GM19239 (cell line): ENCODE data around the gene VEGFA.

Experiments
- DNase-seq: peaks from one replicate; pipeline ENCODE4 v3.0.0; 2011; ENCODE audit warnings: low spot score; ENCODE audit not compliant: insufficient read length
- FAIRE-seq: peaks from 2 replicates; lab custom pipeline; 2011; peaks lifted over from hg19 to GRCh38; lab: Jason Lieb, UNC

VEGFA gene

DNA sequence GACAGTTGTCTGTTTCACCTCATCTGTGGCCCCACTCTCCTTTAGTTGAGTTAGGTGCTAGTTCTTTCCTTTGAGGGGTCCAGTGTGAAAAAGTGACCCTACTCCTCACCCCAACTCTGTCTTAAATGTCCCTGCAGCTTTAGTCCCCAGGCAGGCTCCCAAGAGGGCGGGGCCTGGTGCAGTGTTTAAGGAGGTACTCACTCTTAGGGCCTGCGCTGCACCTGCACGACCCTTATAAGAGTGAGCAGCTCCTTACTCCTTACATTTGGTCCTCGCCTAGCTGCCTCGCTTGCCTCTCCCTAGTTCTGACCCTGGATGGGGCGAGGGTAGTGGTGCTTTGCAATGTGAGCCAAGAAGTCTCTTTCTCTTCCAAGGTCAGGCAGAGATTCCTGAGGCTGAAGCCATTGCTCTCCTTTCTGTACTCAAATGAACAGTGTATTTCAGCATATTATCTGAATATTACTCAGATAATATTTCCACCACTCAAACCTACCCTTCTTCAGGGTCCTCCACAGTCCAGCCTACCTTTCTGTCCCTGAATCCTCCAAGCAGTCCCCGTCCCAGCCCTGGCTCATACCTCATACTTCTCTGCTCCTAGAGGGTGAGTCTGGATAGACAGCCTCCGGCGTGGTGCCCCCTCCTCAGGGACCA lies 11.9 kb upstream of the VEGFA start:
- no peak for FAIRE-seq
- no peak for DNase-seq

DNA sequence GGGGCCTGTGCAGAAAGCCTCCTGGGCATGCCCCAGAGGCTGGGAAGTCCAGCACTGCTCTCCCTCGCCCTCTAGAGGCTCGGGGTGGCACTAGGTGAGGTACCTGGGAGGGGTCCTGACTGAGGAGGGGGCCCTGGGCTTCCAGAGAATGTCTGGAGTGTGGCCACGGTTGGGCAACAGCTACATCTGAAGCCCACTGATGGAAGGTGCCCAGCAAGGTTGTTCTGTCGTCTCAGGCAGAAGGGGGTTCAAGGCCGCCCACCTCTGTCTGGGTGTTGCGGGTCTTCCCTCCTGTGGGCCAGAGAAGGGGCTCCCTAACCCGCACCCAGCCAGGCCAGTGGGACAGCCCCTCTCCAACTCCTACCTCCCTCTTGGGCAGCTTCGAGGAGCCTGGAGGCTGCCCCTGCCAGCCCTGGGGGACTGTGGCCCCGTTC lies 11.4 kb upstream of the VEGFA start:
- FAIRE-seq = no peak
- no peak for DNase-seq

DNA sequence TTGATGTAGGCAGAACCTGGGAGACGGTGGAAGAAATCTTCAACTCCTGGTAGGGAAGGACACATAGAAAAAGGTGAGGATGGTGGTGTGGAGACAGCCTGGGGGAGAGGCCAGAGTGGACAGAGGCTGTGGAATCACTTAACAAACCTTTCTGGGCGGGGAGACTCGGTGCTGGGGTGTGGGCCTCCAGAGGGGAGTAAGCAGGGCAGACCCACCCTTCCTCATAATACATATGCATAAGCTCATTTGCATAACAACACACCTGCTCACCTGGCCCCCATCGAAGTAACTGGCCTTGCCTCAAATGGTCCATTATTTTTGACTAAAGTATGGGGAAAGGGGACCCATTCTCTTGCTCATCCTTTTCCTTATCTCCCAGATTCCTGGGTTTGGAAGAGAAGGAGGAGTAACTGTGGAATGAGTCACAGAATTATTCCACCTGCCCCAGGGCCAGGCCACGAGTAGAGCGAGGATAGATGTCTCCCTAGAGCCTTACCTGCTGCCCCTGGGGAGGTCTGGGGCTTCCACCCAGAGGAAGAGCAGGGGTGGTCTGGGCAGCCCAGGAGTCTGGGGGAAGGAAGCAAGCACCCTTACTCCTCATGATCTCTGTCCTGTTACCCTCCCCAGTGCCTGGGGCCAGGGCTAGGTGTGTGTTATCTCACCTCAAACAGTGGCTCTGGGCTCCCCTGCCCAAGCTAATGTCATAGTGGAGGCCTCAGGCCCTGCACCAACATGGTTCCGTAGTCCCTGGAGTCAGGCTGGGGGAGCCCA lies 10.7 kb upstream of the VEGFA start:
- FAIRE-seq (no peak), DNase-seq (no peak)

DNA sequence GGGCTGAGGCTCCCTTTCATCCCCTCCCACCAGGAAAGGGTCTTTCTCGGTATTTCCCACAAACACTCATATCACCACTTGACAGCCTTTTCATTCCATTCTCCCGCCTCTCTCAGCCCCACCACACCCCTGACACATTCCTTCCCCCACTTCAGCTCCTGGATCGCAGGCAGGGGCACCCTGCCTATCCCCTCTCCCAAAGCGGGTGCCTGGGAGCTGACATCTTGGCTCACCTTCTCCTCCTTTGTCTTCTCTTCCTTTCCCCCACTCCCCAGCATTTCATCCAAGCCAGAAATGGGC lies 10.2 kb upstream of the VEGFA start:
- DNase-seq (no peak), FAIRE-seq (no peak)

DNA sequence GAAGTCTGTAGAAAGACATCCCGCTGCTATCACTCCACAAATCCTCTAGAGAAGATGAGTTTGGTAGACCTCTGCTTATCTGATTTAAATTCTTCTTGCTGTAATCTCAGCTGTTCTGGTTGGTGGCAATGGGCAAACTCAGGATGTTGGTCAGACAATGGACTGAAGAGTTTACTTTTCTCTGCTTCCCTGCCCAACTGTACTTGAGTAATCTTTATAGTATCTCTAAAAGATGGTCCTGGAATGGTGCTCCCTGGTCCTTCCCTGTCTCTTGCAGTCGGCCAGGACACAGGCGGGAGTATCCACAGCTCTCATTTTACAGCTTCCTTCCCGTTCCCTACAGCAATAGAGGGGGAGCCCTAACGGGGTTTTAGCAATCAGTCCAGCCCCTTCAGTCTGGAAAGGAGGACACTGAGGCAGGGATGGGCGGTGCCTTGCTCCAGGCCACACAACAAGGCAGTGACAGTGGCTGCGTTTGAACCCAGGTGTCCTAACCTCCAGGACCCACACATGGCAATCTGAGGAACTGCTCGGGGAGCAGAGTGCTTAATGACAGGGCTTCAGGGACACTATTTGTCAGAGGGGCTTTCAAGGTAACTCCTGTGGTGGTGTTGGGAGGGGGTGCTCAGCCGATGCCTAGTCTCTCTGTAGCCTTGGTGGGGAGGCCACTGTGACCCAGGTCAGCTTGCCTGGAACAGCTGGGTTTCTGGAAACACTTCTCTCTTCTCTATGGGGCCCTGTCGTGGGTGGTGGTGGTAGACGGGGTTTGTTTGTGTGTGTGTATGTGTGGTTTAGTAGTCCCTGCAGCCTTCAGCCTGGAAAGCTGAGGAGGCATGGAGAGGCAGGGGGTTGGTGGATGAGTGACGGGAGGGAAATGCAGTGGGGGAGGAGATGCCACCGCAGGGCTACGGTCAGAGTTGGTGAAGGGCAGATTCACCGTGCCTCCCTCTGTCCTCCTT lies 9.5 kb upstream of the VEGFA start:
- DNase-seq = no peak
- FAIRE-seq = no peak

DNA sequence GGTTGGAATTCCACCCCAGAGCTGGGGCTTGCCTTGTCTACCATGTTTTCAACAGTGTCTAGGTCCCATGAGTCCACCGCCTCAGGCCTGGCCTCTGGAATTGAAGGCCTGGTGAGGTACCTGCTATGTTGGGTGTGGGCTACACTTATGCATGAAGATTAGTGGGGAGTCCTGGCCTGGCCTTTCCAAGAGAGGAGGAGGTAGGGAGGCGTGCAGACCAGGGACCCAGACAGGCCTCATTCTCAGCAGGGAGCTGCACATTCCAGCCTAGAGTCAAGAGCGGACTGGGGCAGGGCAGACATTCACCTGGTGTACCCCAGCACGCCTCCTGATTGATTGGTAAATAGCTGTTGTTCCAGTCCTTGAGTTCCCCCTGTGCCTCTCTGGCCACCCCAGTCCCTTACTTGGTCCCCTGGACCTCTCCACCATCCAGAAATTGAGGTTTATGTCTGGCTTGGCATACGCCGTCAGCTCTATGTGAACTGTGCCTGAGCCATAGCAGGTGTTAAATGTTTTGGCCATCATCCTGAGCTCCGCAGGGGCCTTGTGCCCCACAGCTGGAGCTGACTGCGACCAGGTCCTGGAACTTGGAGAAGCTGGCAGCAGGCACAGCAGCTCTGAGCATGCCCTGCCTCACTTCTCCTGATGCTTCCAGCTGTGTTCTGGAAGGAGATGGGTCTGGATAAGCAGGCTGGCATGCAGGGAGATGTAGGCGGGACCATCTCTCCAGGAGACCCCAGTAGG lies 8.2 kb upstream of the VEGFA start:
- no peak for DNase-seq
- no peak for FAIRE-seq

DNA sequence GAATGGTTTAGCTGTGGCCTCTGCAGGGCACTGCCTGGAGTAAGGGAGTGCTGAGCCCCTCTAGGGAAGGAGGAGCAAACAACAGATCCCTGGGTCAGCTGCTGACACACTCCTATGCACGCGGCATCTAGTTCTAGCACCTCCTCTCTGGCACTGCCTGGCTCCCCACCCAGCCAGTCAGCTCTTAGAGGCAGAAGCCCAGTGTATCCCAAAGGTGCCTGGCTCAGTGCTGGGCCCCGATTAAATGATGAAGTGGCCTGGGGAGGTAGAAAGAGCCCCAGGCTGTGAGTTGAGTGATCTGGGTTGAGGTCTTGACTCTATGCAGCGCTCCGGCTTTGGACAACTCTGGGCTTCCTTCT lies 7.6 kb upstream of the VEGFA start:
- FAIRE-seq (no peak), DNase-seq (no peak)

DNA sequence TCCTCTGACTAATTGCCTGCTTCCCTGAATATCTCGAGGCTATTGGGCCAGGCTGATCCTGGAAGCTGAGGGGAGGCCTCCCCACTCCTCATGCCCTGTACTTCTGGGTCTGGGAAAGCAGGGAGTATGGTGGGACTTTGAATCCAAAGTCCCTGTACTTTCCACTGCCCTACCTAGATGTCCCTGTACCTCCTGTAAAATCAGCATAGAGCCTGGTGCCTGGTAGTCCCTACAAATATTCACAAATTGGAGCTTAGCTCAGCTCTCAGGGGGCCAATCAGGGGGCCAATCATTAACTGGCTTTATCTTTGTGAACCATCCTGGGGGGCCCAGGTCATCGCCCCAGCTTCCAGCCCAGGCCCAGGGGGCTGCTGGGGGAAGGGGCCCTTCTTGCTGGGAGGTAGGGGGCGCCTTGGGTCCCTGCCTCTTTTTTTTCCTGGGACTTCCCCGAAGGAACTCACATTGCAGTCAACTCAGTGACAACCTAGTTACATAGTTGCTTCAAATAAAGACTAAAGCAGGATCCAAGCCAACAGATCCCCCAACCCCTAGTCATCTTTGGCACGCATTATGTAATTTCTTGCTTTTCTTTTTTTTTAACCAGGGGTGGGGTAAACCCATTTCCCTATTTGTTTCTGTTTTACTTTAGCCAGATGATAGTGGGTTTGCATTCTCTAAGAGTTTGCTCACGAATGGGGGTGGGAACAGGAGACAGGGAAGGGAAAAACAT lies 6.9 kb upstream of the VEGFA start:
- DNase-seq (no peak), FAIRE-seq (no peak)

DNA sequence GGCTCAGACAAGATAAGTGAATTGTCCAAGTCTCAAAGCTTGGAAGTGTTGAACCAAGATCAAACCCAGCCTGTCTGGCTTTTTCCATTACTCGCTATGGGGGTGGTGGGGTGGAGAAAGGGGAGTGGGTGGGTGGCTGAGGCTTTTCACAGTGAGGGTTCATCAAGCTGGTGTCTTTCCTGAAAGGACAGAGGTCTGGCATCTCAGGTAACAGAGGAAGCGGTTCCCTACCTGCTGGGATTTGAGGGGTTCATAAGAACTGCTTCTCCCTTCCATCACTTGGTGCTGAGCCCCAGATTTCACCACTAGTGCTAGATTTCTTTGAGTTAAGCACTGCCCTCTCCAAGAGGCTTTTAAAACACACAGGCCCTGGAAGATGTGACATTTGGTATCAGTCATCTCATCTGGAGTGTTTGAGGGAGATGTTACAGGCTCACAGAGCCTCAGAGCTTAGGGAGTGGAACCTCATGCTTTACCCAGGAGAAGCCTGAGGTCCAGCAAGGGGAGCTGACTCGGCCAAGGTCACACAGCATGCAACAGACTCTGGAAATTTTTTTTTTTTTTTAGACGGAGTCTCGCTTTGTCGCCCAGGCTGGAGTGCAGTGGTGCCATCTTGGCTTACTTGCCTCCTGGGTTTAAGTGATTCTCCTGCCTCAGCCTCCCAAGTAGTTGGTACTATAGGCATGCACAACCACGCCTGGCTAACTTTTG lies 6.0 kb upstream of the VEGFA start:
- no peak for FAIRE-seq
- DNase-seq = no peak

DNA sequence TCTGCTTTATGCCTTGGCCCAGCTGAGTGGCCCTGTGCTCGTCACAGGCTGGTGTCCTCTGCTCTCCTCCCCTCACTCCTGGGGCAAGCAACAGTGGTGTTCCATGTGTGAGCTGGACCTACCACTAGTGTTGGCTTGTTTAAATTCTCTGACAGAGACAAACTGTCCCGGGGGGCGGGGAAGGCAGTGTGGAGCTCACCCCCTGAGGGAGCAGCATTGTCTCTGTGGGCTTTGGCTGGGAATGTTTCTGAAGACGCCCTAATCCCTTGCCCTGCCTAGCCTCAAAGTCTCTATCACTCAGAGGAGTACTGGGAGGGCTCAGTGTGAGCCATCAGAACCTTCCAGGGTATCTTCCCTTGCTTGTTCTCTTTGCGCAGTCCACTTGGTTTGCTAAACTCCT lies 5.2 kb upstream of the VEGFA start:
- no peak for FAIRE-seq
- DNase-seq = no peak

DNA sequence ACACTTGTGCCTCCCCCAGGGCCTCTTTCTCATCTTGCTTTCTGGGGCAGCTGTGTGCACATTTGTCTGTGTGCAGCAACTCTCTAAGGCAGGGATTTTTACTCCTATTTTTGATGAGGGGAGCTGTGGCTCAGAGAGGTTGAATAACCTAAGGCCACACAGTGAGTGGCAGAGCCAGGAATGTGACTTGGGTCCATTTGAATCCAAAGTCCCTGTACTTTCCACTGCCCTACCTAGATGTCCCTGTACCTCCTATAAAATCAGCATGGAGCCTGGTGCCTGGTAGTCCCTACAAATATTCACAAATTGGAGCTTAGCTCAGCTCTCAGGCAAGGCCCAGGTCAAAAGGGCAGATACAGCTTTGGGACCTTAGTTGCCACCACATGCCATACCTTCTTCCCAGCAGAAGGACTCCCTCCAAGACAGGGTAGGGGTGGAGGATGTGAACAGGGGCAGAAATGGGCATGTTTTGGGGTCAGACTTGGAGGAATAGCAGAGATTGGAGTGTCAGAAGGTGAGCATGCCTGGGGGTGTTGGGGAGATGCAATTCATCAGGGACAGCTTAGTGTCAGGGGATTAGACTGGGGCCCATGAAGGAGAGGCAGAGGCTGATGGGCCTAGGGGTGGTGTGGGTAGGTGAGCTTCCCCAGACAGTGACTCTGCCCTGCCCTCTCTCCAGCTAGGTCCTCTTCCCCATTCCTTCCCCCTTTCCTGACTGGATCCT lies 4.1 kb upstream of the VEGFA start:
- no peak for FAIRE-seq

DNA sequence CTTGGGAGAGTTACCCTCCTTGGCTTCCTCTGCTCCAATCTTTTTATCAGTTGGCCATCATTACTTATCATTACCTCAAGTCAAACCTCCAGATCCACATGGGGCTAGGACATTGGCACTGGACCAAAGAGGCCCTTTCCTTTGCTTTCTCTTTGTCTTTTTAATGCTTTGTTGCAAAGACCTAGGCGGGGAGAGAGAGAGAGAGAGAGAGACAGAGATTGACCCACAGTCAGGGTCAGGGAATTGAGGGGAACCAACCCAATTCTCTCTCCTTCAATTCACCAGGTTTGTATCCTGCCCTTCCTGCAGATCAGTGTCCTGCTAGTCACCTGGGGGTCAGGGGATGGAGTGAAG lies 3.5 kb upstream of the VEGFA start:
- FAIRE-seq = no peak
- DNase-seq = no peak

More for the DNA sequence above, 4.1 kb upstream of the VEGFA start:
- DNase-seq = no peak

DNA sequence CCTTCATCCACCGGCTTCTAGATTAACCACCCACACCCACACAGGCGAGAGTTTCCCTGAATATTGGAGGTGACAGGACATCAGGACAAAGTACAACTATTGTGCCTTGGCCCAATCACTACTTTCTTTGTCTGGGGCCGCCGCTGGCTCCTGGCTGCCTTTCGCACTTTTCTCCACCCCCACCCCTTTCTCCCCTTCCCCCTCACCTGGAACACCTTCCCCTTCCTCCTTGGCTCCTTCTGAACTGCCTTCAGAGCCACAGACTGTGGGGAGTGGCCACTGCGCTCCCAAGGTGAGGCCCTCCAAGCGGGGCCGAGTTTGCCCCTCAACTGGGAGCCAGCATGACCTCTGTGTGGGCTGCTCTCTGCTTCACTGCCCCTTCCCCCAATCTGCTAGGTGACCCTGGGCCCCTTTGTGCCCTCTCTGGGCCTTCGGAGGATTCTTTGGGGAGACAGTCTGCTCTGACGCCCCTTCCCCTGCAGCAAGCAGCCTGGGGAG lies 3.0 kb upstream of the VEGFA start:
- DNase-seq (no peak), FAIRE-seq (no peak)

DNA sequence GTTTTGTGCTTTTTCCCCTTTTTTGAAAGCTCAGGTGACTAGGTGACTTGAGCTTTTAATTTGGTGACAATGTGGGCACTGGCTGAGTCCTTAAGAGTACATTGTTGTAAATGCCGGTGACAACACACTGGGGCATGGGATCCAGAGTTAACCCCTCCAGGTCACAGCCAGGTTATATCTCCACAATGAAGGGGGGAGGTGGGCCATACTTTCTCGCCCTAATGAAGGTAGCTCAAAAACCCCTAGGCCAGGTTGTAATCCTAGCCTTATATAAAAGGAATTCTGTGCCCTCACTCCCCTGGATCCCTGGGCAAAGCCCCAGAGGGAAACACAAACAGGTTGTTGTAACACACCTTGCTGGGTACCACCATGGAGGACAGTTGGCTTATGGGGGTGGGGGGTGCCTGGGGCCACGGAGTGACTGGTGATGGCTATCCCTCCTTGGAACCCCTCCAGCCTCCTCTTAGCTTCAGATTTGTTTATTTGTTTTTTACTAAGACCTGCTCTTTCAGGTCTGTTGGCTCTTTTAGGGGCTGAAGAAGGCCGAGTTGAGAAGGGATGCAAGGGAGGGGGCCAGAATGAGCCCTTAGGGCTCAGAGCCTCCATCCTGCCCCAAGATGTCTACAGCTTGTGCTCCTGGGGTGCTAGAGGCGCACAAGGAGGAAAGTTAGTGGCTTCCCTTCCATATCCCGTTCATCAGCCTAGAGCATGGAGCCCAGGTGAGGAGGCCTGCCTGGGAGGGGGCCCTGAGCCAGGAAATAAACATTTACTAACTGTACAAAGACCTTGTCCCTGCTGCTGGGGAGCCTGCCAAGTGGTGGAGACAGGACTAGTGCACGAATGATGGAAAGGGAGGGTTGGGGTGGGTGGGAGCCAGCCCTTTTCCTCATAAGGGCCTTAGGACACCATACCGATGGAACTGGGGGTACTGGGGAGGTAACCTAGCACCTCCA lies 2.2 kb upstream of the VEGFA start:
- no peak for DNase-seq
- no peak for FAIRE-seq

DNA sequence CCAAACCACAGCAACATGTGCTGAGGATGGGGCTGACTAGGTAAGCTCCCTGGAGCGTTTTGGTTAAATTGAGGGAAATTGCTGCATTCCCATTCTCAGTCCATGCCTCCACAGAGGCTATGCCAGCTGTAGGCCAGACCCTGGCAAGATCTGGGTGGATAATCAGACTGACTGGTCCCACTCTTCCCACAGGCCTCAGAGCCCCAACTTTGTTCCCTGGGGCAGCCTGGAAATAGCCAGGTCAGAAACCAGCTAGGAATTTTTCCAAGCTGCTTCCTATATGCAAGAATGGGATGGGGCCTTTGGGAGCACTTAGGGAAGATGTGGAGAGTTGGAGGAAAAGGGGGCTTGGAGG lies 1.5 kb upstream of the VEGFA start:
- DNase-seq (no peak), FAIRE-seq (no peak)

DNA sequence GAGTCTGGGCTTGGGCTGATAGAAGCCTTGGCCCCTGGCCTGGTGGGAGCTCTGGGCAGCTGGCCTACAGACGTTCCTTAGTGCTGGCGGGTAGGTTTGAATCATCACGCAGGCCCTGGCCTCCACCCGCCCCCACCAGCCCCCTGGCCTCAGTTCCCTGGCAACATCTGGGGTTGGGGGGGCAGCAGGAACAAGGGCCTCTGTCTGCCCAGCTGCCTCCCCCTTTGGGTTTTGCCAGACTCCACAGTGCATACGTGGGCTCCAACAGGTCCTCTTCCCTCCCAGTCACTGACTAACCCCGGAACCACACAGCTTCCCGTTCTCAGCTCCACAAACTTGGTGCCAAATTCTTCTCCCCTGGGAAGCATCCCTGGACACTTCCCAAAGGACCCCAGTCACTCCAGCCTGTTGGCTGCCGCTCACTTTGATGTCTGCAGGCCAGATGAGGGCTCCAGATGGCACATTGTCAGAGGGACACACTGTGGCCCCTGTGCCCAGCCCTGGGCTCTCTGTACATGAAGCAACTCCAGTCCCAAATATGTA lies 957 bp upstream of the VEGFA start:
- DNase-seq (no peak), FAIRE-seq (no peak)
